ENCODE data around the gene EXOC4.

DNA sequence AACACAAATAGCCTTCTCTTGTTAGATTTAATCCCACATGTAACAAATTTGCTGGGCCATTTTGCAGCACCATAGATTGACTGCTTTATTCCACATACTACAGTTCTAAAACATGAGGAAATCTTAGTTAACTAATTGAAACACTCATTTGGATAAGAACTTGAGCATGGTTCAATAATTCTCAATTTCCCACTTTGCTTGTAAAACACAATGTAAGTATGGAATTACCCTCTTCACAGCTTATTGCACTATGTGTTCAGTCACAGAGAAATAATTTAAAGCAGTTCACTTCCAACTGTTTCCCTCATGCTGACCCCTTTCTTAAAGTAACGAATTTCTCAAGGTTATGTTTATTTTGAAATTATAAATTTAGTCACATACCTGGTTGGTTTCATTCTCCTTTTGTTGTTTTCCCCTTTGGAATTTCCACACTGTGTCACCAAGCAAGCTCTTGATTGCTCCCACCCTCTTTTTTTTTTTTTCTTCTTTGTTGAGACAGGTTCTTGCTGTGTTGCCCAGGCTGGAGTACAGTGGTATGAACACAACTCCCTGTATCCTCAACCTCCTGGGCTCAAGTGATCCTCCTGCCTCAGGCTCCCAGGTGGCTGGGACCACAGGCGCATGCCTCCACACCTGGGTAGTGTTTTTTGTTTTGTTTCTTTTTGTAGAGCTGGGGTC is 425.4 kb downstream of the EXOC4 start:
- TF ChIP-seq, protein P1, sequence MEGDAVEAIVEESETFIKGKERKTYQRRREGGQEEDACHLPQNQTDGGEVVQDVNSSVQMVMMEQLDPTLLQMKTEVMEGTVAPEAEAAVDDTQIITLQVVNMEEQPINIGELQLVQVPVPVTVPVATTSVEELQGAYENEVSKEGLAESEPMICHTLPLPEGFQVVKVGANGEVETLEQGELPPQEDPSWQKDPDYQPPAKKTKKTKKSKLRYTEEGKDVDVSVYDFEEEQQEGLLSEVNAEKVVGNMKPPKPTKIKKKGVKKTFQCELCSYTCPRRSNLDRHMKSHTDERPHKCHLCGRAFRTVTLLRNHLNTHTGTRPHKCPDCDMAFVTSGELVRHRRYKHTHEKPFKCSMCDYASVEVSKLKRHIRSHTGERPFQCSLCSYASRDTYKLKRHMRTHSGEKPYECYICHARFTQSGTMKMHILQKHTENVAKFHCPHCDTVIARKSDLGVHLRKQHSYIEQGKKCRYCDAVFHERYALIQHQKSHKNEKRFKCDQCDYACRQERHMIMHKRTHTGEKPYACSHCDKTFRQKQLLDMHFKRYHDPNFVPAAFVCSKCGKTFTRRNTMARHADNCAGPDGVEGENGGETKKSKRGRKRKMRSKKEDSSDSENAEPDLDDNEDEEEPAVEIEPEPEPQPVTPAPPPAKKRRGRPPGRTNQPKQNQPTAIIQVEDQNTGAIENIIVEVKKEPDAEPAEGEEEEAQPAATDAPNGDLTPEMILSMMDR (IDR thresholded peaks at IDR 0.05; ENCODE audit: low read length): no peak
- no peak for TF ChIP-seq EZH2 (IDR thresholded peaks at IDR 0.05; ENCODE audit: borderline replicate concordance, low read length)

Measured in OCI-LY1 (cell line).